OCI-LY1 (cell line): Measurements from ENCODE around the gene ELF2.

ENCODE experiments used
- H2AFZ ChIP-seq: fragments of 200-600 bp; sonication (generic), shearing (Covaris generic); 2 replicates; pipeline ENCODE4 v1.6.0; 2014; ENCODE audit warnings: antibody characterized with exemption, mild to moderate bottlenecking, low read length
- H3F3A ChIP-seq: fragments of 200-600 bp; sonication (generic), shearing (Covaris generic); 2 replicates; pipeline ENCODE4 v1.6.0; 2014; ENCODE audit warnings: mild to moderate bottlenecking, antibody characterized with exemption, low read length, moderate library complexity; ENCODE audit not compliant: insufficient read depth
- H3K27ac ChIP-seq: fragments of 200-600 bp; sonication (generic); 2 replicates; pipeline ENCODE4 v1.5.1; 2014; ENCODE audit warnings: low read length, mixed run types, mild to moderate bottlenecking, low read depth; ENCODE audit not compliant: poor library complexity, severe bottlenecking
- H3K27me3 ChIP-seq: fragments of 200-600 bp; sonication (generic); 2 replicates; pipeline ENCODE4 v1.6.0; 2014; ENCODE audit warnings: antibody characterized with exemption, mild to moderate bottlenecking, low read length, moderate library complexity; ENCODE audit not compliant: insufficient read depth
- H3K36me3 ChIP-seq: fragments of 200-600 bp; sonication (generic); 2 replicates; pipeline ENCODE4 v1.6.1; 2014; ENCODE audit warnings: mild to moderate bottlenecking, antibody characterized with exemption, low read length, moderate library complexity, mixed read lengths; ENCODE audit not compliant: insufficient read depth
- H3K4me1 ChIP-seq: fragments of 200-600 bp; sonication (generic); 2 replicates; pipeline ENCODE4 v1.5.1; 2014; ENCODE audit warnings: mild to moderate bottlenecking, low read length, moderate library complexity; ENCODE audit not compliant: insufficient read depth, severe bottlenecking
- H3K4me2 ChIP-seq: fragments of 200-600 bp; sonication (generic), shearing (Covaris generic); 2 replicates; pipeline ENCODE4 v1.6.1; 2014; ENCODE audit warnings: low read length
- H3K4me3 ChIP-seq: fragments of 200-600 bp; sonication (generic); 2 replicates; pipeline ENCODE4 v1.5.1; 2014; ENCODE audit warnings: low read length, low read depth, mild to moderate bottlenecking, mixed read lengths; ENCODE audit not compliant: poor library complexity, severe bottlenecking
- H3K79me2 ChIP-seq: fragments of 200-600 bp; shearing (Covaris generic); 2 replicates; pipeline ENCODE4 v1.6.1; 2016; ENCODE audit warnings: mixed run types, low read length, mixed read lengths; ENCODE audit not compliant: insufficient read depth
- H3K9ac ChIP-seq: fragments of 200-600 bp; sonication (generic), shearing (Covaris generic); 2 replicates; pipeline ENCODE4 v1.6.1; 2014; ENCODE audit warnings: mild to moderate bottlenecking, low read length, mixed read lengths
- H3K9me2 ChIP-seq: fragments of 200-600 bp; sonication (generic), shearing (Covaris generic); 2 replicates; pipeline ENCODE4 v1.6.1; 2014; ENCODE audit warnings: low read depth, mild to moderate bottlenecking, low read length, mixed read lengths
- H3K9me3 ChIP-seq: fragments of 200-600 bp; shearing (Covaris generic); 2 replicates; pipeline ENCODE4 v1.6.1; 2014; ENCODE audit warnings: low read length, mixed read lengths
- H4K20me1 ChIP-seq: fragments of 200-600 bp; sonication (generic), shearing (Covaris generic); 2 replicates; pipeline ENCODE4 v1.6.0; 2016; ENCODE audit warnings: mild to moderate bottlenecking, low read length; ENCODE audit not compliant: insufficient read depth
- EZH2 ChIP-seq: fragments of 200-600 bp; sonication (generic), shearing (Covaris generic); IDR thresholded peaks from 2 replicates; pipeline ENCODE4 v1.8.0; 2017; ENCODE audit warnings: borderline replicate concordance, mixed run types, mild to moderate bottlenecking, antibody characterized with exemption, low read length, moderate library complexity, mixed read lengths
- TF ChIP-seq, protein P1 (sequence below): fragments of 200-600 bp; sonication (generic), shearing (Covaris generic); IDR thresholded peaks from 2 replicates; pipeline ENCODE4 v1.5.1; 2017; ENCODE audit warnings: mild to moderate bottlenecking, antibody characterized with exemption, low read length, moderate library complexity, mixed read lengths

ELF2 gene

DNA sequence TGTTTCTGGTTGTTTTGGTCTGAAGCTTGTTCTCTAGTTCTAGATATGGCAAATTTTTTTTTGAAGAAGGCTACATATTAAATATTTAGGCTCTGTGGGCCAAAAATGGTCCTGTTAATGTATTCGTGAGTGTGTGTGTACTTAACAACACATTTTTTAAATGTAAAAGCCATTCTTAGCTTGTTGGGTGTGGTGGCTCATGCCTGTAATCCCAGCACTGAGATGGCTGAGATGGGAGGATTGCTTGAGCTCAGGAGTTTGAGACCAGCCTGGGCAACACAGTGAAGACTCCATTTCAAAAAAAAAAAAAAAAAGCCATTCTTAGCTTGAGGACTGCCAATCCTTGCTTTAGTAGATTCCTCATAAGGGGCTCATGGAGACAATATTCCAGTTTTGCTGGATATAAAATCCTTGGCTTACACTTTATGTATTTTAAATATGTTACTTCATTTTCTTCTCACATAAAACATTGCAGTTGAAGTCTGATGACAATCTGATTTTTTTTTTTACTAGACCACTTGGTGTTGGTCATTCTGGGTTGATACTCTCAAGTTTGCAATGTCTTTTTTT, 138.1 kb downstream of the ELF2 start:
- no peaks in the 10 kb centered on the region for H3K9me3 ChIP-seq
- peaks cover 50% of the 10 kb centered on the region for H3K36me3 ChIP-seq
- no peak overlapping the region for H2AFZ ChIP-seq
- TF ChIP-seq, protein P1, sequence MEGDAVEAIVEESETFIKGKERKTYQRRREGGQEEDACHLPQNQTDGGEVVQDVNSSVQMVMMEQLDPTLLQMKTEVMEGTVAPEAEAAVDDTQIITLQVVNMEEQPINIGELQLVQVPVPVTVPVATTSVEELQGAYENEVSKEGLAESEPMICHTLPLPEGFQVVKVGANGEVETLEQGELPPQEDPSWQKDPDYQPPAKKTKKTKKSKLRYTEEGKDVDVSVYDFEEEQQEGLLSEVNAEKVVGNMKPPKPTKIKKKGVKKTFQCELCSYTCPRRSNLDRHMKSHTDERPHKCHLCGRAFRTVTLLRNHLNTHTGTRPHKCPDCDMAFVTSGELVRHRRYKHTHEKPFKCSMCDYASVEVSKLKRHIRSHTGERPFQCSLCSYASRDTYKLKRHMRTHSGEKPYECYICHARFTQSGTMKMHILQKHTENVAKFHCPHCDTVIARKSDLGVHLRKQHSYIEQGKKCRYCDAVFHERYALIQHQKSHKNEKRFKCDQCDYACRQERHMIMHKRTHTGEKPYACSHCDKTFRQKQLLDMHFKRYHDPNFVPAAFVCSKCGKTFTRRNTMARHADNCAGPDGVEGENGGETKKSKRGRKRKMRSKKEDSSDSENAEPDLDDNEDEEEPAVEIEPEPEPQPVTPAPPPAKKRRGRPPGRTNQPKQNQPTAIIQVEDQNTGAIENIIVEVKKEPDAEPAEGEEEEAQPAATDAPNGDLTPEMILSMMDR, result no peak
- TF ChIP-seq EZH2, result no peak
- H4K20me1 ChIP-seq, result no peaks in the 10 kb centered on the region
- H3K27ac ChIP-seq, result no peak overlapping the region
- H3F3A ChIP-seq, result no peaks in the 10 kb centered on the region; the same call in 1 of the 2 replicates
- H3K4me2 ChIP-seq, result no peak overlapping the region
- H3K9me2 ChIP-seq, result no peaks in the 10 kb centered on the region
- H3K27me3 ChIP-seq, result no peaks in the 10 kb centered on the region
- no peak overlapping the region for H3K4me3 ChIP-seq
- peaks cover 66% of the 10 kb centered on the region for H3K79me2 ChIP-seq
- no peak overlapping the region for H3K9ac ChIP-seq
- H3K4me1 ChIP-seq, result peaks cover 26% of the 10 kb centered on the region

- peaks cover 35% of the 10 kb centered on the region for H3K4me1 ChIP-seq
- H2AFZ ChIP-seq, result no peak overlapping the region
- no peaks in the 10 kb centered on the region for H4K20me1 ChIP-seq
- no peak overlapping the region for H3K27ac ChIP-seq
- H3K4me2 ChIP-seq, result no peak overlapping the region
- no peaks in the 10 kb centered on the region; the same call in 1 of the 2 replicates for H3F3A ChIP-seq
- peaks cover 36% of the 10 kb centered on the region for H3K36me3 ChIP-seq
- no peaks in the 10 kb centered on the region for H3K9me2 ChIP-seq
- H3K9me3 ChIP-seq, result no peaks in the 10 kb centered on the region
- H3K9ac ChIP-seq, result no peak overlapping the region
- no peak for TF ChIP-seq EZH2
- TF ChIP-seq, protein P1, result no peak
- H3K4me3 ChIP-seq, result no peak overlapping the region
- no peaks in the 10 kb centered on the region for H3K27me3 ChIP-seq
- peaks cover 87% of the 10 kb centered on the region for H3K79me2 ChIP-seq
Measured at GRCh38 chr4:139036885-139037284, 140.1 kb downstream of the ELF2 start.

DNA sequence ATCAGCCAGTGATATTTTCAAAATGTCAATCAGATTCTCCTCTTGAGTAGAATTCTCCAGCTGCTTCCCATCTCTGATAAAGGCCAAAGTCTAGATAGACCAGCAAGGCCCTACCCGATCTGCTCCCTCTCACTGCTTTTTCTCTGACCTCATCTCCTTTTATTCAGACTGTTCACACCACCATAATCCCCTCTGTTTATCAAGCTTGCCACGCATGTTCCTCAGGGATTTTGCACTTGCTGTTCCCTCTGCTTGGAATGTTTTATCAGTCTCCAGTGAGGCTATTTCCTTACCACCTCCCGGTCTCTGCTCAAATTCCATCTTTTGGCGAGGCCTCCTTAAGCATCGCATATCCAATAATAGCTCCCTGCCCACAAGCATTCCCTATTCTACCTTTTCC, 141.4 kb downstream of the ELF2 start:
- Histone ChIP-seq H3K9ac (no peak overlapping the region), H3K9me2 (no peaks in the 10 kb centered on the region), H2AFZ (no peak overlapping the region), H3K4me3 (no peak overlapping the region), H3K36me3 (peaks cover 33% of the 10 kb centered on the region), H3K79me2 (peaks cover 94% of the 10 kb centered on the region), H3K4me2 (no peak overlapping the region), H3K9me3 (no peaks in the 10 kb centered on the region), H3K27ac (no peak overlapping the region), H4K20me1 (no peaks in the 10 kb centered on the region), H3K4me1 (peaks cover 36% of the 10 kb centered on the region), H3K27me3 (no peaks in the 10 kb centered on the region), H3F3A (no peaks in the 10 kb centered on the region; the same call in 1 of the 2 replicates)
- TF ChIP-seq, protein P1, result no peak
- TF ChIP-seq EZH2, result no peak
